NOMO-1 treated with DMSO at 0.1 percent for 48 hours (cell line): ENCODE results near the gene MXD4.

Experiments used
- DNase-seq: peaks from one replicate; lab custom pipeline; 2025; ENCODE audit not compliant: unreplicated experiment; lab: John Stamatoyannopoulos, UW

MXD4 gene

GRCh38 chr4:2261853-2262144 lies at the start of gene MXD4:
TSS of gene MXD4 (minus strand) at chr4:2262109. CDS start at chr4:2261980, 129 bp downstream.
- no peak for DNase-seq

GRCh38 chr4:2306773-2307410 lies 45.0 kb upstream of the MXD4 start:
- no peak for DNase-seq

- no peak for DNase-seq
These were observed 44.0 kb upstream of the MXD4 start for GRCh38 chr4:2305766-2306501.

GRCh38 chr4:2304877-2305561 lies 43.1 kb upstream of the MXD4 start:
- DNase-seq: no peak

GRCh38 chr4:2304321-2304876 lies 42.5 kb upstream of the MXD4 start:
- DNase-seq: no peak

GRCh38 chr4:2303686-2304320 lies 41.9 kb upstream of the MXD4 start:
- DNase-seq: no peak

GRCh38 chr4:2303121-2303685 lies 41.3 kb upstream of the MXD4 start:
- DNase-seq: no peak

GRCh38 chr4:2302387-2303119 lies 40.6 kb upstream of the MXD4 start:
- DNase-seq: no peak

- no peak for DNase-seq
These were observed 39.9 kb upstream of the MXD4 start for GRCh38 chr4:2301806-2302205.

GRCh38 chr4:2301225-2301642 lies 39.3 kb upstream of the MXD4 start:
- no peak for DNase-seq

- no peak for DNase-seq
These were observed 38.7 kb upstream of the MXD4 start for GRCh38 chr4:2300431-2301224.

- no peak for DNase-seq
These were observed 37.9 kb upstream of the MXD4 start for GRCh38 chr4:2299794-2300193.

- DNase-seq: no peak
These were observed 36.7 kb upstream of the MXD4 start for GRCh38 chr4:2298532-2298991.

- no peak for DNase-seq
These were observed 36.0 kb upstream of the MXD4 start for GRCh38 chr4:2297606-2298531.

GRCh38 chr4:2296631-2297601 lies 35.0 kb upstream of the MXD4 start:
- no peak for DNase-seq

- DNase-seq: no peak
These were observed 34.1 kb upstream of the MXD4 start for GRCh38 chr4:2295900-2296442.

- no peak for DNase-seq
These were observed 33.6 kb upstream of the MXD4 start for GRCh38 chr4:2295500-2295899.
